Endothelial cell of umbilical vein (primary cell): ENCODE data around the gene LLPH. TPM values are rescaled to one million over a fixed set of nuclear protein-coding genes. Genes with fewer than 3 reads are reported as not detected.

Source experiments
- BruUV-seq: library from RNA; stranded (reverse); fragments of 400-500 nt; replicated peaks from 2 replicates; lab custom pipeline; 2021; lab: Mats Ljungman, UMichigan
- CTCF ChIA-PET: fragments of 300-600, 350-600 bp; sonication (Branson Sonifier 250); formaldehyde crosslinking; loops from one replicate; lab custom pipeline; 2021; ENCODE audit warnings: antibody characterized with exemption, inconsistent platforms; lab: Charles Lee
- POLR2A ChIA-PET: fragments of 300-600, 350-600 bp; sonication (Branson Sonifier 250); formaldehyde crosslinking; loops from one replicate; lab custom pipeline; 2021; ENCODE audit warnings: antibody characterized with exemption, inconsistent platforms; lab: Charles Lee
- DNase-seq: peaks from one replicate; pipeline ENCODE4 v3.0.0-alpha.2; 2011; ENCODE audit warnings: low read depth, low spot score
- FAIRE-seq: peaks from 2 replicates; lab custom pipeline; 2011; peaks lifted over from hg19 to GRCh38; lab: Jason Lieb, UNC
- H2AFZ ChIP-seq: 2 replicates; pipeline ENCODE4 v1.6.0; 2012; ENCODE audit warnings: low read depth, low read length, control low read depth, inconsistent platforms
- H3K27ac ChIP-seq: 2 replicates; pipeline ENCODE4 v1.5.1; 2011; ENCODE audit warnings: low read depth, mild to moderate bottlenecking, control low read depth, low read length, moderate library complexity; ENCODE audit not compliant: insufficient read depth
- H3K27me3 ChIP-seq, 2 experiments: 2 replicates each; pipeline versions ENCODE4 v1.6.0 to v1.6.1; 2011; ENCODE audit warnings: low read length in 2 of 2, mixed read lengths in 1 of 2; ENCODE audit not compliant: control insufficient read depth in 2 of 2, insufficient read depth in 2 of 2
- H3K36me3 ChIP-seq, 2 experiments: 2 replicates in 1 of 2; 3 replicates in 1 of 2; pipeline ENCODE4 v1.5.1; 2011; ENCODE audit warnings: low read length in 2 of 2, mild to moderate bottlenecking in 1 of 2, moderate library complexity in 1 of 2; ENCODE audit not compliant: control insufficient read depth in 2 of 2, insufficient read depth in 2 of 2; ENCODE audit errors: extremely low read depth in 1 of 2
- H3K4me1 ChIP-seq: 3 replicates; pipeline ENCODE4 v1.5.1; 2011; ENCODE audit warnings: mild to moderate bottlenecking, low read length; ENCODE audit not compliant: control insufficient read depth, insufficient read depth; ENCODE audit errors: extremely low read depth
- H3K4me2 ChIP-seq: 2 replicates; pipeline ENCODE4 v1.6.1; 2011; ENCODE audit warnings: low read length, control low read depth, mixed read lengths; ENCODE audit not compliant: insufficient read depth
- H3K4me3 ChIP-seq, 3 experiments: fragments of 200-600 bp in 1 of 3; sonication (generic), shearing (Covaris generic) in 1 of 3; replicated peaks in 1 of 3; 2 replicates each; pipeline ENCODE4 v1.5.1; 2011 to 2016; ENCODE audit warnings: control low read depth in 3 of 3, low read length in 3 of 3, mild to moderate bottlenecking in 2 of 3, inconsistent platforms in 1 of 3, low read depth in 1 of 3, moderate library complexity in 1 of 3; ENCODE audit not compliant: insufficient read depth in 1 of 3
- H3K79me2 ChIP-seq: 2 replicates; pipeline ENCODE4 v1.6.0; 2012; ENCODE audit warnings: low read length, inconsistent platforms; ENCODE audit not compliant: control insufficient read depth, insufficient read depth
- H3K9ac ChIP-seq: replicated peaks from 2 replicates; pipeline ENCODE3; 2011; ENCODE audit warnings: low read length, control low read depth; ENCODE audit not compliant: insufficient read depth; ENCODE audit errors: extremely low read depth
- H3K9me1 ChIP-seq: replicated peaks from 3 replicates; pipeline ENCODE4 v1.6.0; 2011; ENCODE audit warnings: mild to moderate bottlenecking, low read length; ENCODE audit not compliant: control insufficient read depth, insufficient read depth; ENCODE audit errors: extremely low read depth
- H3K9me3 ChIP-seq: replicated peaks from 2 replicates; pipeline ENCODE4 v1.5.1; 2012; ENCODE audit warnings: low read length, inconsistent platforms; ENCODE audit not compliant: control insufficient read depth, insufficient read depth
- H4K20me1 ChIP-seq: replicated peaks from 2 replicates; pipeline ENCODE3; 2011; ENCODE audit warnings: mild to moderate bottlenecking, low read length; ENCODE audit not compliant: control insufficient read depth, insufficient read depth; ENCODE audit errors: extremely low read depth
- CTCF ChIP-seq, 2 donors: IDR thresholded peaks; 1 replicate in 1 of 2; 2 replicates in 1 of 2; pipeline ENCODE4 v1.5.1; 2011; ENCODE audit warnings: low read length in 2 of 2, mild to moderate bottlenecking in 2 of 2, moderate library complexity in 2 of 2, control low read depth in 1 of 2, inconsistent platforms in 1 of 2, low read depth in 1 of 2; ENCODE audit not compliant: insufficient read depth in 1 of 2; ENCODE audit errors: extremely low read depth in 1 of 2
- EZH2 ChIP-seq: IDR thresholded peaks from 2 replicates; pipeline ENCODE4 v1.6.1; 2012; ENCODE audit warnings: borderline replicate concordance, low read depth, mild to moderate bottlenecking, moderate library complexity, low read length, inconsistent platforms; ENCODE audit not compliant: severe bottlenecking
- FOS ChIP-seq: IDR thresholded peaks from 2 replicates; pipeline ENCODE4 v1.6.1; 2011; ENCODE audit warnings: mild to moderate bottlenecking, low read length, moderate library complexity, borderline replicate concordance; ENCODE audit not compliant: insufficient read depth
- GATA2 ChIP-seq: IDR thresholded peaks from 2 replicates; pipeline ENCODE4 v1.7.0; 2011; ENCODE audit warnings: low read depth, mild to moderate bottlenecking, moderate library complexity, mixed read lengths, low read length; ENCODE audit not compliant: insufficient read length, insufficient read depth
- JUN ChIP-seq: IDR thresholded peaks from 2 replicates; pipeline ENCODE4 v1.6.1; 2011; ENCODE audit warnings: borderline replicate concordance, low read depth; ENCODE audit not compliant: insufficient read length, insufficient read depth
- MYC ChIP-seq: IDR thresholded peaks from one replicate; pipeline ENCODE4 v1.6.1; 2011; ENCODE audit warnings: mild to moderate bottlenecking, low read depth, low read length
- POLR2A ChIP-seq: IDR thresholded peaks from 2 replicates; pipeline ENCODE4 v1.6.1; 2012; ENCODE audit warnings: low read depth, mild to moderate bottlenecking, control low read depth, low read length
- POLR2AphosphoS5 ChIP-seq: IDR thresholded peaks from 2 replicates; pipeline ENCODE4 v1.6.1; 2012; ENCODE audit warnings: low read depth, mild to moderate bottlenecking, control low read depth, low read length, moderate library complexity; ENCODE audit not compliant: insufficient read depth
- dilution Hi-C: fragments of 300-500 bp; cut with MboI; formaldehyde crosslinking; loops from one replicate; pipeline ENCODE4 v1.15.0; 2019; ENCODE audit warnings: low sequenced_read_pairs; ENCODE audit not compliant: extremely low pct_ligation_motif_present
- intact Hi-C: fragments of 100-400 bp; cut with micrococcal nuclease; formaldehyde crosslinking; loops from one replicate; pipeline ENCODE4 v1.10.0; 2022
- polyA plus RNA-seq, 4 experiments: library from polyadenylated mRNA; depleted of rRNA in 3 of 4; stranded (reverse) in 3 of 4; unstranded in 1 of 4; fragments of >200 nt; gene quantifications; 2 replicates each; pipeline versions ENCODE4 v1.2.1 to v1.2.3, GENCODE V29; 2011 to 2012; ENCODE audit warnings: missing spikeins in 1 of 4
- total RNA-seq: library from RNA; stranded (reverse); gene quantifications from 2 replicates; pipeline ENCODE4 v1.2.3, GENCODE V29; 2021
- TF ChIP-seq, protein P1 (sequence below): IDR thresholded peaks from 2 replicates; pipeline ENCODE4 v1.6.1; 2011; ENCODE audit not compliant: insufficient read depth, insufficient read length

LLPH gene
- total and polyA plus RNA-seq, 2 donors (not counting 3 experiments of a cell fraction or from before 2014, with no cell fraction given) = 4.0 to 34.0 TPM

- no peaks in the 10 kb centered on the region for H3K79me2 ChIP-seq
- H4K20me1 ChIP-seq = no peaks in the 10 kb centered on the region
- no peaks in the 10 kb centered on the region for H3K4me1 ChIP-seq
- no peak overlapping the region for H3K4me3 ChIP-seq
- no peaks in the 10 kb centered on the region for H3K9me1 ChIP-seq
- no peak overlapping the region for H3K9ac ChIP-seq
- no peak overlapping the region for H3K27ac ChIP-seq
- no TSS peak for BruUV-seq
- no peak for DNase-seq
- peaks cover 0 to 2% of the 10 kb centered on the region in 2 experiments for H3K27me3 ChIP-seq
- no peak for FAIRE-seq
- no peaks in the 10 kb centered on the region for H3K9me3 ChIP-seq
- H2AFZ ChIP-seq = no peak overlapping the region
- TF ChIP-seq MYC (no peak), JUN (no peak), EZH2 (no peak), CTCF (IDR thresholded peaks at IDR 0.05; ENCODE audit: extremely low read depth in 1 of 2, insufficient read depth in 1 of 2, low read depth in 1 of 2, low read length in 2 of 2) (no peak), FOS (no peak), POLR2AphosphoS5 (no peak), POLR2A (no peak), GATA2 (no peak)
- TF ChIP-seq, protein P1, sequence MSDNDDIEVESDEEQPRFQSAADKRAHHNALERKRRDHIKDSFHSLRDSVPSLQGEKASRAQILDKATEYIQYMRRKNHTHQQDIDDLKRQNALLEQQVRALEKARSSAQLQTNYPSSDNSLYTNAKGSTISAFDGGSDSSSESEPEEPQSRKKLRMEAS = no peak
- intact Hi-C loops = no loop called here
- POLR2A ChIA-PET = no interaction called here
- no peaks in the 10 kb centered on the region for H3K36me3 ChIP-seq
- CTCF ChIA-PET = interaction anchor here (2.1 kb wide), 1 partner anchor 14 kb away, joined by 4 read pairs; no protein-coding TSS in a partner anchor
- dilution Hi-C loops = no loop called here
- H3K4me2 ChIP-seq = no peak overlapping the region
These were observed 58.4 kb downstream of the LLPH start for GRCh38 chr12:66072135-66072534.
